Stomach (tissue), 4 donors: ENCODE data around the gene PSMD3.

Experiments used
- POLR2A ChIP-seq, 4 donors: fragments of 450-650 bp; IDR thresholded peaks; one replicate each; pipeline ENCODE4 v1.6.1; 2016; ENCODE audit warnings: antibody characterized with exemption in 4 of 4, control low read depth in 2 of 4, mild to moderate bottlenecking in 1 of 4, moderate library complexity in 1 of 4
- TF ChIP-seq, protein P1 (sequence below), 7 experiments: fragments of 450-650 bp in 4 of 7; fragments of 200-600 bp in 3 of 7; sonication (generic) in 3 of 7; IDR thresholded peaks; one replicate each; pipeline ENCODE4 v1.5.1; 2016 to 2019; ENCODE audit warnings: antibody characterized with exemption in 7 of 7, control low read depth in 2 of 7, mild to moderate bottlenecking in 1 of 7

DNA sequence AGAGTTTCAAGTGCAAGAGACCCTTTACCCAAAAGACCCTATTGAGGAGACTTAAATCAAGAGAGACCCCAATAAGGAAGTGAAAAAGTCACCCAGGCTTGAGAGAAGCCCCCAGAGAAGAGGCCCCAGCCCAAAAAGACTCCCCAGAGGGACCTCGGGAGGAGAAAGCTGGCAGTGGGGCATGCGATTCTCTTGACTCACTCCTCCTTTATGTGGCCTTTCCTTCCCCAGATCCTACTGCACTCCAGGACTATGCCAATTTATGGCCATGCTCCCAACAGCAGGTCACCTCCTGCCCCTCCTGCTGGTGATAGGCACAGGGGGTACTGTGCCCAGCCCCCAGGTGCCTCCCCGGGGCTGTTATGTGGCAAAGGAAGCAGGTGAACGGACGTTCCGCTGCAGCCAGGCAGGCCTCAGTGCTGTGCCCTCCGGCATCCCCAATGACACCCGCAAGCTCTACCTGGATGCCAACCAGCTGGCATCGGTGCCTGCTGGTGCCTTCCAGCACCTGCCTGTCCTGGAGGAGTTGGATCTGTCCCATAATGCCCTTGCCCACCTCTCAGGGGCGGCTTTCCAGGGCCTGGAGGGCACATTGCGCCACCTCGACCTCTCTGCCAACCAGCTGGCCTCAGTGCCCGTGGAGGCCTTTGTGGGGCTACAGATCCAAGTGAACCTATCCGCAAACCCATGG is 36.8 kb upstream of the PSMD3 start:
- no peak for TF ChIP-seq POLR2A (IDR thresholded peaks at IDR 0.05)
- TF ChIP-seq, protein P1, sequence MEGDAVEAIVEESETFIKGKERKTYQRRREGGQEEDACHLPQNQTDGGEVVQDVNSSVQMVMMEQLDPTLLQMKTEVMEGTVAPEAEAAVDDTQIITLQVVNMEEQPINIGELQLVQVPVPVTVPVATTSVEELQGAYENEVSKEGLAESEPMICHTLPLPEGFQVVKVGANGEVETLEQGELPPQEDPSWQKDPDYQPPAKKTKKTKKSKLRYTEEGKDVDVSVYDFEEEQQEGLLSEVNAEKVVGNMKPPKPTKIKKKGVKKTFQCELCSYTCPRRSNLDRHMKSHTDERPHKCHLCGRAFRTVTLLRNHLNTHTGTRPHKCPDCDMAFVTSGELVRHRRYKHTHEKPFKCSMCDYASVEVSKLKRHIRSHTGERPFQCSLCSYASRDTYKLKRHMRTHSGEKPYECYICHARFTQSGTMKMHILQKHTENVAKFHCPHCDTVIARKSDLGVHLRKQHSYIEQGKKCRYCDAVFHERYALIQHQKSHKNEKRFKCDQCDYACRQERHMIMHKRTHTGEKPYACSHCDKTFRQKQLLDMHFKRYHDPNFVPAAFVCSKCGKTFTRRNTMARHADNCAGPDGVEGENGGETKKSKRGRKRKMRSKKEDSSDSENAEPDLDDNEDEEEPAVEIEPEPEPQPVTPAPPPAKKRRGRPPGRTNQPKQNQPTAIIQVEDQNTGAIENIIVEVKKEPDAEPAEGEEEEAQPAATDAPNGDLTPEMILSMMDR (IDR thresholded peaks at IDR 0.05), result no peak
